HG03558 (cell line): Measurements from ENCODE around the gene CHST12.
"Not testable (repeated sequence)": the region's sequence is repeated elsewhere in the genome, so short reads cannot be mapped to it uniquely, and the experiment has no call there.

Source experiments
- ATAC-seq: cut with Tn5 transposase; IDR thresholded peaks from one replicate; pipeline ENCODE4 v1.9.1; 2021; ENCODE audit warnings: moderate number of reproducible peaks; ENCODE audit not compliant: unreplicated experiment; ENCODE audit errors: extremely low read depth

The CHST12 gene

GRCh38 chr7:2402687-2403013, 761 bp upstream of the CHST12 start:
- no peak for ATAC-seq

GRCh38 chr7:2403718-2404648, 572 bp downstream of the CHST12 start:
- no peak for ATAC-seq

GRCh38 chr7:2404714-2405119, 1.3 kb downstream of the CHST12 start:
- no peak for ATAC-seq

- no peak for ATAC-seq
Observed at GRCh38 chr7:2405201-2405600, 1.8 kb downstream of the CHST12 start.

- ATAC-seq = peak; percentile 36
Observed at GRCh38 chr7:2405601-2406345, 2.4 kb downstream of the CHST12 start.

GRCh38 chr7:2409745-2410414, 6.5 kb downstream of the CHST12 start:
- no peak for ATAC-seq

GRCh38 chr7:2411049-2411448, 7.6 kb downstream of the CHST12 start:
- ATAC-seq = no peak

- no peak for ATAC-seq
Observed at GRCh38 chr7:2411815-2412586, 8.6 kb downstream of the CHST12 start.

GRCh38 chr7:2412587-2413201, 9.3 kb downstream of the CHST12 start:
- ATAC-seq = no peak

- no peak for ATAC-seq
Observed at GRCh38 chr7:2416063-2416462, 12.7 kb downstream of the CHST12 start.

GRCh38 chr7:2416650-2417049, 13.2 kb downstream of the CHST12 start:
- no peak for ATAC-seq

- ATAC-seq = not testable (repeated sequence)
Observed at GRCh38 chr7:2417178-2417577, 13.8 kb downstream of the CHST12 start.

- ATAC-seq = no peak
Observed at GRCh38 chr7:2417981-2418481, 14.6 kb downstream of the CHST12 start.

GRCh38 chr7:2420216-2420933, 17.0 kb downstream of the CHST12 start:
- no peak for ATAC-seq

- no peak for ATAC-seq
Observed at GRCh38 chr7:2421943-2422310, 18.5 kb downstream of the CHST12 start.

GRCh38 chr7:2425749-2426148, 22.3 kb downstream of the CHST12 start:
- ATAC-seq = no peak

GRCh38 chr7:2431260-2431867, 28.0 kb downstream of the CHST12 start:
- ATAC-seq = no peak

- ATAC-seq = no peak
Observed at GRCh38 chr7:2432910-2433712, 29.7 kb downstream of the CHST12 start.
